Measurements from ENCODE around the gene CDC25B. TPM values are rescaled to one million over a fixed set of nuclear protein-coding genes. Genes with fewer than 3 reads are reported as not detected.

CDC25B gene
- total RNA-seq, 4 donors from 2014 or later, result 13.2 to 72.8 (median 25.5) TPM

DNA sequence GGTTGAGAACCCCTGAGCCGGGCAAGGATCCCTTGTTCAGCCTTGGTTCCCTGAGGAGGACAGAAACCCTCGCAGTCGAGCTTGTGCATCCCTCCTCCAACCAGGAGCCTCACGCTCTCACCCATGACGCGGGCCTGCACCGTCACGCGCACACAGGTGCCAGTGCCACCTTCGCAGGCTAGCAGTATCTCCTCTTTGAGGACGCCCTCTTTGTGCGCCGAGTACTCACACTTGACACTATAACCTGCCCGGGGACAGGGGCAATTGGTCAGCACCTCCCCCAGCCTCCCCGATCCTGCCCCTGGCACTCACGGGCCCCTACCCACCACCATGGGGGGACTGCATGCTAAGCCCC lies 41.9 kb upstream of the CDC25B start:
- intact Hi-C loops (cut with DNase I; ENCODE audit: low total_unique reads), result no loop called here
- TF ChIP-seq, protein P1, sequence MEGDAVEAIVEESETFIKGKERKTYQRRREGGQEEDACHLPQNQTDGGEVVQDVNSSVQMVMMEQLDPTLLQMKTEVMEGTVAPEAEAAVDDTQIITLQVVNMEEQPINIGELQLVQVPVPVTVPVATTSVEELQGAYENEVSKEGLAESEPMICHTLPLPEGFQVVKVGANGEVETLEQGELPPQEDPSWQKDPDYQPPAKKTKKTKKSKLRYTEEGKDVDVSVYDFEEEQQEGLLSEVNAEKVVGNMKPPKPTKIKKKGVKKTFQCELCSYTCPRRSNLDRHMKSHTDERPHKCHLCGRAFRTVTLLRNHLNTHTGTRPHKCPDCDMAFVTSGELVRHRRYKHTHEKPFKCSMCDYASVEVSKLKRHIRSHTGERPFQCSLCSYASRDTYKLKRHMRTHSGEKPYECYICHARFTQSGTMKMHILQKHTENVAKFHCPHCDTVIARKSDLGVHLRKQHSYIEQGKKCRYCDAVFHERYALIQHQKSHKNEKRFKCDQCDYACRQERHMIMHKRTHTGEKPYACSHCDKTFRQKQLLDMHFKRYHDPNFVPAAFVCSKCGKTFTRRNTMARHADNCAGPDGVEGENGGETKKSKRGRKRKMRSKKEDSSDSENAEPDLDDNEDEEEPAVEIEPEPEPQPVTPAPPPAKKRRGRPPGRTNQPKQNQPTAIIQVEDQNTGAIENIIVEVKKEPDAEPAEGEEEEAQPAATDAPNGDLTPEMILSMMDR (IDR thresholded peaks at IDR 0.05), result no peak
- TF ChIP-seq POLR2A (IDR thresholded peaks at IDR 0.05), result no peak
- H3K4me3 ChIP-seq, result no peak overlapping the region
- no peaks in the 10 kb centered on the region for H3K27me3 ChIP-seq
- no peaks in the 10 kb centered on the region for H3K4me1 ChIP-seq
- H3K27ac ChIP-seq, result no peak overlapping the region
- no peak for DNase-seq
- H3K36me3 ChIP-seq, result no peaks in the 10 kb centered on the region
- no peaks in the 10 kb centered on the region for H3K9me3 ChIP-seq

DNA sequence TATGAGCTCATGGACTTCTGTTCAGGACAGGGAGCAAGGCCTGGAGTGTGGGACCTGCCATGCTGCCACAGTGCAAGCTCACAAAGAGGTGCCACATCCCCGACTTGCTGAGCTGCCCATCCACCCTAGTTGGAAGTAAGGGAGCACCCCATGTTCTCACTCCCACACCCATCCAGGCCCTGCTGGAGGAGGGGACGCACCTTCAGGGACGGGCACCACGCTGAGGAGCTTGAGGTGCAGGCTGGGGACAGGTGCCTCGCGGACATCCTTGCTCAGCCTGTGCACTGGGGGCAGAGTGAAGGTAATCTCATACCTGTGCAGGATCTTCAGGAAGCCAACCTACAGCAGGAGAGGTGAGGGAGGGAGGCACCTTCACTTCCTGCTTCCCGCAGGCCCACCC lies 40.8 kb upstream of the CDC25B start:
- intact Hi-C loops (cut with DNase I; ENCODE audit: low total_unique reads), result no loop called here
- Histone ChIP-seq H3K27me3 (no peaks in the 10 kb centered on the region), H3K9me3 (no peaks in the 10 kb centered on the region), H3K27ac (no peak overlapping the region), H3K36me3 (no peaks in the 10 kb centered on the region), H3K4me3 (no peak overlapping the region), H3K4me1 (no peaks in the 10 kb centered on the region)
- DNase-seq, result no peak
- TF ChIP-seq, protein P1 (IDR thresholded peaks at IDR 0.05), result no peak
- no peak for TF ChIP-seq POLR2A (IDR thresholded peaks at IDR 0.05)

DNA sequence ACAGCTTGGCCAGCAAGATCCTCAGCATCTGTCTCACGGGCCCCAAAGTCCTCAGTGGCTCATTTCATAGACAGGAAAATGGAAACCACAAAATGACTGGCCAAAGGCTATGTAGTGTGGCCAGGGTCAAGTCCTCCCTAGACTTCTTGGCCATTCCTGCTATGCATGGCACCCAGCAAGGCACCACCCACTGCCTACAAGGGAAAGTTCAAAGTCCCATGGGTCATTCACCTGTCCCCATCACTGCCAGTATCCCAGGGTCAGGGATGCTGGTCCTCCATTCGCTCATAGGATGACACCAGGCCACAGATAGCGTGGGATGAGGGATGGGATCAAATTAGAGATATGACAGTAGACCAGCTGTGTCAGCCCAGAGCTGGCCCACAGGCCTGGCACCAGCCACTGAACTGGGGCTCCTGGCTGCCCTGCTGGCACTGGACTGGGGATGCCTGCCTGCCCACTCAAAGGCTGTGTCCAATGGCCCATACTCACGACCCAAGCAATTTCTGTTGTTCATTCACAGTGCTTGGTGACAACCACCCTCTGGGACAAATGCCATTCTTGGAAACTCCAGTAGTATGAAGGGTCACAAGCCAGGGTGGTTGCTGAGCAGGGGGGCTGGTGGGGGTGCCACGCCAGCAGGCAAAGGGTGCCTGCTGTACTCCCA lies 40.2 kb upstream of the CDC25B start:
- Histone ChIP-seq H3K4me1 (no peaks in the 10 kb centered on the region), H3K27me3 (no peaks in the 10 kb centered on the region), H3K4me3 (no peak overlapping the region), H3K27ac (no peak overlapping the region), H3K9me3 (no peaks in the 10 kb centered on the region), H3K36me3 (no peaks in the 10 kb centered on the region)
- TF ChIP-seq, protein P1 (IDR thresholded peaks at IDR 0.05), result no peak
- TF ChIP-seq POLR2A (IDR thresholded peaks at IDR 0.05), result no peak
- no peak for DNase-seq
- intact Hi-C loops (cut with DNase I; ENCODE audit: low total_unique reads), result no loop called here

DNA sequence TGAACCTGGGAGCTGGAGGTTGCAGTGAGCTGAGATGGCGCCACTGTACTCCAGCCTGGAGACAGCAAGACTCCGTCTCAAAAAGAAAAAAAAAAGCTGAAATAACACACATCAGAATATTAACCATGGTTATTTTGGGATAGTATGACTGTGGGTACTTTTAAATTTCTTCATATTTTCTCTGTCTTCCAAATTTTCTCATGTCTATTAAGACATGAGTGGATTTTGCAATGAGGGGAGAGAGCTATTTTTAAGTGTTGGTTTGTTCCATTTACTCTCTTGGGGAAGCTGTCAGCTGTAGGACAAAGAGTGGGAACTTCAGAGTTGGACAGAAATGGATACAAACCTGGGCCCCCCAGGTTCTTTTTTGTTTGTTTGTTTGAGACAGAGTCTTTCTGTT lies 38.8 kb upstream of the CDC25B start:
- H3K27ac ChIP-seq, result peak overlapping the region in 1 of 2 donors; percentile 75
- no peak for DNase-seq
- H3K4me1 ChIP-seq, result no peaks in the 10 kb centered on the region
- H3K4me3 ChIP-seq, result no peak overlapping the region
- no peaks in the 10 kb centered on the region for H3K36me3 ChIP-seq
- no peaks in the 10 kb centered on the region for H3K9me3 ChIP-seq
- intact Hi-C loops (cut with DNase I; ENCODE audit: low total_unique reads), result no loop called here
- no peaks in the 10 kb centered on the region for H3K27me3 ChIP-seq
- TF ChIP-seq, protein P1 (IDR thresholded peaks at IDR 0.05), result no peak
- TF ChIP-seq POLR2A (IDR thresholded peaks at IDR 0.05), result no peak

DNA sequence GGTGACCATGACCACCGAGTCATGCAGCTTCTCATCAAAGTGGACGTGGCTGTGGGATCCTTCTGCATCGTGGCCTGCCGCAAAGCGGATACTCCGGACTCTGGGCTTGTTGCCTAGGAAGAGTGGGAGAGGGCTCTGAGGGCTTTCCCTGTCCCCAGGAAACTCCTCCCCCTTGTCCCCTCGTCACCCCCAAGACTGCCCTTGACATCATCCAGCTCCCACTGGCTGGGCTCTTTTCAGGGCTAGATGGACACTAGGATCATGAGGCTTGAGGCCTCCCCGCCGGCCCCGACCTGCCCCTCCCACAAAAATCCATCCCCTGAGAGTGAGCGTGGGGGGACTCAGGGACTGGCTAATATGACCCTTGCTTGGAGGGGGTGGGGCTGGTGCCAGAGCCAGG lies 37.5 kb upstream of the CDC25B start:
- no peaks in the 10 kb centered on the region for H3K27me3 ChIP-seq
- DNase-seq, result no peak
- no peaks in the 10 kb centered on the region for H3K36me3 ChIP-seq
- intact Hi-C loops (cut with DNase I; ENCODE audit: low total_unique reads), result no loop called here
- no peak for TF ChIP-seq POLR2A (IDR thresholded peaks at IDR 0.05)
- TF ChIP-seq, protein P1 (IDR thresholded peaks at IDR 0.05), result no peak
- H3K4me1 ChIP-seq, result no peaks in the 10 kb centered on the region
- H3K27ac ChIP-seq, result peak overlapping the region; percentile 9 to 75
- H3K4me3 ChIP-seq, result no peak overlapping the region
- H3K9me3 ChIP-seq, result no peaks in the 10 kb centered on the region
